Activated naive CD4-positive, alpha-beta T cell treated with anti-CD3 and anti-CD28 coated beads, Interleukin-2, amount 10 ng/mL, durations not matched to agents 7 days and 5 days (primary cell): ENCODE measurements around the gene CORO2B.

Experiments
- CTCF ChIA-PET: fragments of 350-600 bp; sonication (Branson Sonifier 250); formaldehyde crosslinking; loops from one replicate; lab custom pipeline; 2021; ENCODE audit warnings: antibody characterized with exemption; lab: Charles Lee
- DNase-seq: peaks from one replicate; pipeline ENCODE4 v3.0.0-alpha.2; 2020
- H3K27ac Mint-ChIP-seq: one replicate; pipeline ENCODE4 v1.8.0; 2021; ENCODE audit warnings: mild to moderate bottlenecking, moderate library complexity, mixed read lengths
- H3K27me3 Mint-ChIP-seq: one replicate; pipeline ENCODE4 v1.8.0; 2021; ENCODE audit warnings: mild to moderate bottlenecking, mixed read lengths
- H3K36me3 Mint-ChIP-seq: one replicate; pipeline ENCODE4 v1.8.0; 2021; ENCODE audit warnings: mixed read lengths
- H3K4me1 Mint-ChIP-seq: one replicate; pipeline ENCODE4 v1.8.0; 2021; ENCODE audit warnings: mixed read lengths
- H3K4me3 Mint-ChIP-seq: one replicate; pipeline ENCODE4 v1.8.0; 2021; ENCODE audit warnings: mild to moderate bottlenecking, moderate library complexity, mixed read lengths
- H3K9me3 Mint-ChIP-seq: one replicate; pipeline ENCODE4 v1.8.0; 2021; ENCODE audit warnings: mixed read lengths

CORO2B gene

DNA sequence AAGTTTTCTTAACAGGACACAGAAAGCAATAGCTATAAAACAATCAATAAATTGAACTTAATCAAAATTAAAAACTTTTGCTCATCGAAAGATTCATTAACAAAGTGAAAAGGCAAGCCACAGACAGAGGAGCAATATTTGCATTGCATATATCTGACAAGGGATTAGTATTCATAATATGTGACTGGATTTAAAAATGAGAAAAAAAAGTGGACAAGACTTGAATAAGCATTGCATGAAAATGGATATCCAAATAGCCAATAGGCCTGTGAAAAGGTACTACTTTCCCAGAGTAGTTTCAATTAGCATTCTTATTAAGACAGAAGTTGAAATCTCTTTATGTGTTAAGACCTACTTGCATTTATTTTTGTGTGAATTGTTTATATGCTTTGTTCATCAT lies 84.7 kb downstream of the CORO2B start:
- DNase-seq: no peak
- no peaks in the 10 kb centered on the region for H3K9me3 Mint-ChIP-seq
- no peaks in the 10 kb centered on the region for H3K4me1 Mint-ChIP-seq
- H3K27me3 Mint-ChIP-seq: peaks cover 20% of the 10 kb centered on the region
- no peak overlapping the region for H3K4me3 Mint-ChIP-seq
- no peaks in the 10 kb centered on the region for H3K36me3 Mint-ChIP-seq
- no peak overlapping the region for H3K27ac Mint-ChIP-seq
- CTCF ChIA-PET: interaction anchor here (0.9 to 3.6 kb wide), 2 partner anchors 10 to 11 kb away, joined by 3 to 15 read pairs; no protein-coding TSS in a partner anchor

DNA sequence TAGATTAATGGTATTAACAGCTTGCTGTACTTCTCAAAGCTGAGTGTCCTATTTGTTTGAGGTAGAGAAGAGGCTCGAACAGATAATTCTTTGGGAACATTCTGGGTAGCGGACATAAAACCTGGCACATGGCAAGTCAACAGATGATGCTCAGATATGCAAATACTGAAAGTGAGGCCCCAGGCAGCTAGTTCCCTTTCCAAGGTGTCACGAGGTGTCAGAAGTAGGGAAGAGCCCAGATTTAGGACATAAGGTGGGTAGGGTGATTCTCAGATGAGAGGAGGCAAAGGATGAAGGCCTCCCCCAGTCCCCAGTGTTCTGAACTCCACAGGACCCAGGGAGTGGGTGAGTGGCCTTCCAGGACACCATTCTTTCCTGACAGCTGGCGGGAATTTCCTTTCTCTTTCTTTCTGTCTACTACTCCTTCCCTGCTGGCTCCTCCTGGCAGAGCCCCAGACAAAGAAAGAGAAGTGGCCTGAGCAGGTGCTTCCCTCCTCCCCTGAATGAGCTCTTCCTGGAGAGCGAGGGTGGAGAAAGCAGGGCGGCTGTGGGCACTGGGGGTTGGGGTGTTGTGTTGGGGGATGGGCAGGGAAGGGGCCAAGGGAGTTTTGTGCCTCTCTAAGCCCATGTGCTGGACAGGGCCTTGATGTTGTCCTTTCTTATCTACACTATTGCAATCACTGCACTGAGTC lies 87.5 kb downstream of the CORO2B start:
- H3K36me3 Mint-ChIP-seq: no peaks in the 10 kb centered on the region
- H3K27me3 Mint-ChIP-seq: peaks cover 24% of the 10 kb centered on the region
- no peak overlapping the region for H3K27ac Mint-ChIP-seq
- H3K4me3 Mint-ChIP-seq: no peak overlapping the region
- DNase-seq: no peak
- CTCF ChIA-PET: interaction anchor here (1.2 kb wide), 2 partner anchors 8 to 16 kb away, joined by 3 to 5 read pairs; no protein-coding TSS in a partner anchor
- no peaks in the 10 kb centered on the region for H3K9me3 Mint-ChIP-seq
- no peaks in the 10 kb centered on the region for H3K4me1 Mint-ChIP-seq

DNA sequence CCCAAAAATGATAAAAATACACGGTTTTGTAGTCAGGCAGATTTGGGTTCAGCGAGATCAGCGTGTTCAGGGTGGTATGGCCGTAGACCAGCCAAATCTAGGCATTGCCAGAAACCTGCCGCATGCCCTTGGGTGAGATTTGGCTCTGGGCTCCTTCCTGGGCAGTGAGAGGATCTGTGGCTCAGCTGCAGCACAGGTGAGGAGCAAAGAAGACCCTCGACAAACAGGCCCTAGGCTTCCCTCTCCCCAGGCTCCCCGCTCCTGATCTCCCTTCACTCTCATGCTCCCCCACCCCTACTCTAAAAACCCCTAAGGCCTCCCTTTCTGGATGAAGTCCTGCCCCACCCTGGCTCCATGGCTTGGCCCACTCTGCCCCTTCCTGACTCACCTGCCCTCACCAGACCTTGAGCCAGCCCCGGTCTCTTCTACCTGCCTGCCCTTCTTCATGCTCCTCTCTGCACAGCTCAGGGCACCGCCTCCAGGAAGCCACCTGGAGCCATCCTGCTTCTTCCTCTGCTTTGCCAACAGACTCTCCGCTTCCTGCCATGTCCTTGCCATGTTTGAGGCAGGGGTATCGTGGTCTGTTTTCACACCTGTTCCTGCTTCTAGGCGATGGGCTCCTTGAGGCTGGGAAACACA lies 88.1 kb downstream of the CORO2B start:
- Mint-ChIP-seq H3K4me3 (no peak overlapping the region), H3K27me3 (peaks cover 24% of the 10 kb centered on the region)
- CTCF ChIA-PET: interaction anchor here (1.2 kb wide), 1 partner anchor 12 kb away, joined by 3 read pairs; no protein-coding TSS in a partner anchor

DNA sequence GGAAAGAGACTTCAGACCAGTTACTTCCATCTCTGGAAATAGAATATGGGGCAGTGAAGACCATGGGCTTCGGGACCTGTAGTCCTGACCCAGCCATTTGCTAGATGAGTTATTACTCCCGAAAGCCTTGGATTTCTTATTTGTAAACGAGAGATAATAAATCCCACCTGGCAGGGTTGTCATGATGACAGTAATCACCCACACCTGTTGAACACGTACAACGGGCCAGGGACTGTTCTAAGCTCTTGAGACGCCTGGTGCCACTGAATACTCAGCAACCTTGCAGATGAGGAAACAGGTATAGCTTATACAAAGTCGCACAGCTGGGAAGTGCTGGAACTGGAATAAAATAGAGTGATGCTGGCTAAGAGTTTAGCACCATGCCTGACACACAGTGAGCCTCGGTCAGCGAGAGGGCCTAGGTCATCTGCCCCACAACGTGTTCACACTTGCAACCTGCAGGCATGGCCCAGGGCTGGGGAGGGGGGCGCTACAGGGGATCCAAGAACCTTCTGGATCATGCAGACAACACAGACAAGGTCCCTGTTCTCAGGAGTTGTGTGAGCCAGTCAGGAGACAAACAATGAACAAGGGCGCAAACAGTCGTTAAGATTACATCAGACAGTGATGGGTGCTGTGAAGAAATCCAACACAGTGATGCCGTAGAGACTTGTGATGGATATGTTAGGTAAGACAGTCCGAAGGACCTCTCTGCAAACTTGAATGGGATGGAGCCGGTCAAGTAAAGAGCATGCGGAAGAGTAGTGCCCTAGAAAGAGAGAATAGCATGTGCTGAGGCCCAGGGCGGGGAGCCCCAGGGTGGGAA lies 89.2 kb downstream of the CORO2B start:
- CTCF ChIA-PET: interaction anchor here (1.2 kb wide), 1 partner anchor 13 kb away, joined by 3 read pairs; no protein-coding TSS in a partner anchor
- no peaks in the 10 kb centered on the region for H3K36me3 Mint-ChIP-seq
- no peak overlapping the region for H3K27ac Mint-ChIP-seq
- H3K4me3 Mint-ChIP-seq: no peak overlapping the region
- no peaks in the 10 kb centered on the region for H3K4me1 Mint-ChIP-seq
- no peak for DNase-seq
- peaks cover 32% of the 10 kb centered on the region for H3K27me3 Mint-ChIP-seq
- H3K9me3 Mint-ChIP-seq: no peaks in the 10 kb centered on the region

More for the DNA sequence above, 88.1 kb downstream of the CORO2B start:
- no peak overlapping the region for H3K27ac Mint-ChIP-seq
- no peak for DNase-seq
- H3K9me3 Mint-ChIP-seq: no peaks in the 10 kb centered on the region
- H3K36me3 Mint-ChIP-seq: no peaks in the 10 kb centered on the region
- no peaks in the 10 kb centered on the region for H3K4me1 Mint-ChIP-seq

DNA sequence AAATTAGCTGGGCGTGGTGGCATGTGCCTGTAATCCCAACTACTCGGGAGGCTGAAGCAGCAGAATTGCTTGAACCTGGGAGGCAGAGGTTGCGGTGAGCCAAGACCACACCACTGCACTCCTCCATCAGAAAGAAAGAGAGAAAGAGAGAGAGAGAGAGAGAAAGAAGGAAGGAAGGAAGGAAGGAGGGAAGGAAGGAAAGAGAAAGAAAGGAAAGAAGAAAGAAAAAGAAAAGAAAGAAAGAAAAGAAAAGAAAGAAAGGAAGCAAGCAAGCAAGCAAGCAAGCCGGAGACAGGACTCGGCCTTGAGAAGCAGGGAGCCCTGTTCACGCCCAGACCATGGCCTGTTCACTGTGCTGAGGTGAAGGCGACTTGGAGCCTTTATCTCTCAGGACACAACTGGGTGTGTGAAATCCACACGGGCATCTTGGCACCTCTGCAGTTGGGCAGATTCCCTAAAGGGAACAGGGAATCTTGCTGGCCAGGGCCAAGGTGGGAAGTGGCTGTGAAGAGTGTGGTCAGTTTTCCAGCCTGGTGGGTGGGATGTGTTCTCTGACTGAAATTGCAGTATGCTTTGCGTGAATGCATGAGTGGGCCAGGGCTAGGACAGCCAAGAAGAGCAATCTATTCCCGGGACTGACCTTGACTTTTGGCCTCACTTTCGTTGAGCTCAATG lies 90.3 kb downstream of the CORO2B start:
- Mint-ChIP-seq H3K27me3 (peaks cover 36% of the 10 kb centered on the region), H3K4me3 (no peak overlapping the region), H3K27ac (peak overlapping the region; percentile 5), H3K36me3 (no peaks in the 10 kb centered on the region), H3K9me3 (no peaks in the 10 kb centered on the region), H3K4me1 (no peaks in the 10 kb centered on the region)
- no peak for DNase-seq
- CTCF ChIA-PET: interaction anchor here (2.8 kb wide), 1 partner anchor 109 kb away, joined by 13 read pairs; no protein-coding TSS in a partner anchor

DNA sequence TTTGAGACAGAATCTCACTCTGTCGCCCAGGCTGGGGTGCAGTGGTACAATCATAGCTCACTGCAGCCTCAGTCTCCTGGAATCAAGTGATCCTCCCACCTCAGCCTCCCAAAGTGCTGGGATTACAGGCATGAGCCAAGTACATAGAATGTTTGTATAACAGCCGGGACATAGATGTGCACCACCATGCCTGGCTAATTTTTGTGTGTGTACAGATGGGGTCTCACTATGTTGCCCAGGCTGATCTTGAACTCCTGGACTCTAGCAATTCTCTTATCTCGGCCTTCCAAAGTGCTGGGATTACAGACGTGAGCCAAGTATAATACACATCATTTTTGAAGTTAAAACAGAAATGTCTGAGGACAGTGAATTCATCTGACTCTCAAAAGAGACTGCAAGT lies 93.5 kb downstream of the CORO2B start:
- no peak overlapping the region for H3K27ac Mint-ChIP-seq
- CTCF ChIA-PET: interaction anchor here (1.1 to 9.0 kb wide), 3 partner anchors 109 to 419 kb away, joined by 3 to 136 read pairs (median 11); no protein-coding TSS in a partner anchor
- H3K9me3 Mint-ChIP-seq: no peaks in the 10 kb centered on the region
- peaks cover 31% of the 10 kb centered on the region for H3K27me3 Mint-ChIP-seq
- H3K4me3 Mint-ChIP-seq: no peak overlapping the region
- H3K4me1 Mint-ChIP-seq: no peaks in the 10 kb centered on the region
- no peaks in the 10 kb centered on the region for H3K36me3 Mint-ChIP-seq
- DNase-seq: no peak

DNA sequence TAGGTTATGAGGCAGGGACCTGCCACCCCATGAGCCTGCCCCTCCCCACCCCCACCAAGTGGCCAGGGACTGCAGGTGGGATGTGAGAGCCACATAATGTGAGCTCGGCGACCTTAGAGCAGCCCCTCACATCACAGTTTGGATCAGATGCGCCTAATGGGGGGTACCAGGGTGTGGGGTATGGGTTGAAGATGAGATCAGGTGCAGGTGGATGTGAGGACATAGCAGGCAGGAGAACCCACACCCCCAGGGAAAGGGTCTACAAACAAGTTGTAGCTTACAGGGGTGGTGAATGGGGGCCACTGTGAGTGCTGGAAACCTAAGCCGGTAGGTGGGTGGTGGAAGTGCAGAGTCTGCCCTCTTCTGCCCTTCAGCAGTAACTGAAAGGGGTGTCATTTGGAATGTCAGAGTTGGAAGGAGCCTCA lies 94.0 kb downstream of the CORO2B start:
- no peaks in the 10 kb centered on the region for H3K36me3 Mint-ChIP-seq
- H3K4me1 Mint-ChIP-seq: no peaks in the 10 kb centered on the region
- no peak overlapping the region for H3K4me3 Mint-ChIP-seq
- no peak for DNase-seq
- CTCF ChIA-PET: interaction anchor here (1.7 to 9.0 kb wide), 5 partner anchors 31 to 420 kb away, joined by 4 to 136 read pairs (median 19); no protein-coding TSS in a partner anchor
- peaks cover 27% of the 10 kb centered on the region for H3K27me3 Mint-ChIP-seq
- H3K9me3 Mint-ChIP-seq: no peaks in the 10 kb centered on the region
- H3K27ac Mint-ChIP-seq: no peak overlapping the region

DNA sequence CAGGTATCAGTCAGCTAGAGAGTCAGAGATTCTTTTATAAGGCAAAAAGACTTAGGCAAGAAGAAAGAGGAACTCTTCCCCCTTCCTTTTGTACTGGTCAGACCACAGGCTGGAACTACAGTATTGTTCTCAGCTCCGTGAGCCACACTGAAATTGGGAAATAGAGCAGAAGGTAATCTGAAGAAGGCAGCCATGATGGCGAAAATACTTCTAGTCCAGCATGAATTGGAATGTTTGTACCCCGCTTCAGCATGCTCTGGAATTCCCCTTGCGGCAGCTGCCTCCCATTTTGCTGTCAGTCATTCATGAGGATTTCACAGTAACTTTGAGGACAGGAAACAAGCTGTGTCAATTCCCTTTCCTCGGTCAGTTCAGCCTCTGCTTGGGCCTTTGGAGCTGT lies 96.2 kb downstream of the CORO2B start:
- Mint-ChIP-seq H3K4me1 (no peaks in the 10 kb centered on the region), H3K36me3 (no peaks in the 10 kb centered on the region), H3K4me3 (no peak overlapping the region), H3K9me3 (no peaks in the 10 kb centered on the region), H3K27ac (no peak overlapping the region), H3K27me3 (peaks cover 20% of the 10 kb centered on the region)
- DNase-seq: no peak
- CTCF ChIA-PET: interaction anchor here (0.7 to 9.0 kb wide), 16 partner anchors 9 to 368 kb away, joined by 3 to 136 read pairs (median 6); no protein-coding TSS in a partner anchor

DNA sequence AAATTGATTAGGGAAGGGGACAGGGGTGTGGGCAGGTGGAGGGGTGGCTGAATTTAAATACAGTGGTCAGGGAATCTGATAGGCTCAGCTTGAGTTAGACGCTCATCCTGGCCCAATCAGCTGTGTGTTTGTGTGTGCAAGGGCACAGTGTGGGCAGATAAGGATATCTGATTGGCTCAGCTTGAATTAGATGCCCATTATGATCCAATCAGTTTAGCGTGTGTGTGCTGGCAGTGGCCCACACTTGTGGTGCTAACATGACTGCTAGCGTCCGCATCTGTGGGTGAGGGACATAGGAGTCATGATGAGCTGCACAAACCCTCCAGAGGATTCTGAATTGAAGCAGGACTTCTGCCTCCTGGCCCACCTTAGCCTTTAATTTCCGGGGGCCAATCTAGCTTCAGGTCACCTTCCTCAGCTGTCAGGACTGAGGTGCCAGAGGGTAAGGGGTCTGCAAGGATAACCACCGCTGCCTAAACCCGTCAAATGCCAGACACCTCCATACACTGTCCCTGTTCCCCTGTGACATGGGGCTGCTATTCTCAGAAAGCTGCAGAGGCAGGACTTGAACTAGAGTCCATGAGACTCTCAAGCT lies 97.3 kb downstream of the CORO2B start:
- DNase-seq: no peak
- CTCF ChIA-PET: interaction anchor here (1.2 to 9.0 kb wide), 7 partner anchors 15 to 370 kb away, joined by 3 to 136 read pairs (median 5); no protein-coding TSS in a partner anchor
- H3K4me1 Mint-ChIP-seq: no peaks in the 10 kb centered on the region
- peaks cover 20% of the 10 kb centered on the region for H3K27me3 Mint-ChIP-seq
- no peak overlapping the region for H3K27ac Mint-ChIP-seq
- H3K4me3 Mint-ChIP-seq: no peak overlapping the region
- H3K36me3 Mint-ChIP-seq: no peaks in the 10 kb centered on the region
- no peaks in the 10 kb centered on the region for H3K9me3 Mint-ChIP-seq

DNA sequence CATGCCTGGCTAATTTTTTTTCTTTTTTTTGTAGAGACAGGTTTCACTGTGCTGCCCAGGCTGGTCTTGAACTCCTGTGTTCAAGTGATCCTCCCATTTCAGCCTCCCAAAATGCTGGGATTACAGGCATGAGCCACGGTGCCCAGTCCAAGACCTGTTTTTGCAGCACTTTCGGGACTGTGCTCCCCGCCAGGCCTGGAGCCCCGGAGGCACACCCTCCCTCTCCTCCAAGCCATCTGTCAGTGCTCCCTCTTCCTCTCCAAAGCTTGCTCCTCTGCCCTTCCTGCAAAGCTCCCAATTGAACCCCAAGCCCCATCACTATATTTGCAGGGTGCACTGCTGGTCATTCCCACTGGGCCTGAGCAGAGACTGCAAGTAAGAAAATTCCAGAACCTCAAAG lies 98.1 kb downstream of the CORO2B start:
- no peak overlapping the region for H3K27ac Mint-ChIP-seq
- CTCF ChIA-PET: interaction anchor here (1.0 to 9.0 kb wide), 4 partner anchors 125 to 424 kb away, joined by 3 to 136 read pairs (median 4); no protein-coding TSS in a partner anchor
- no peaks in the 10 kb centered on the region for H3K4me1 Mint-ChIP-seq
- DNase-seq: no peak
- no peaks in the 10 kb centered on the region for H3K36me3 Mint-ChIP-seq
- peaks cover 20% of the 10 kb centered on the region for H3K27me3 Mint-ChIP-seq
- H3K4me3 Mint-ChIP-seq: no peak overlapping the region
- H3K9me3 Mint-ChIP-seq: no peaks in the 10 kb centered on the region

DNA sequence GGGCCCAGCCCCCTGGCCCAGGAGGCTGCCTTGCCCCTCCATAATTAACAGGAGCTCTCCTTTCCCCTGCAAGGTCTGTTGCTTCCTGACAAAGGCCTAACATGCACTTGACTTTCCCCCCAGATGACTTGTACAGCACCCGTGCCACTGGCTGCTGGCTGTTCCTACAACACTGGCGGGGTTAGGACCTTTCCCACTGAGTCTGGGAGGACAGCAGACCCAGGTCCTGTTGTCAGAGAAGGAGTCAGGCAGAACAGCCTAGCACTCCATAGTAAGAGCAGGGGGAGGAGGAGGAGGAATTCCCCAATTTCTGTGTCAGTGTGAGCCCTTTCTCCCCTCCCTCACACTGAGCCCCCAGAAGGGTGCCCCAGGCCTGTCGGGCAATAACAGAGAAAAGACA lies 99.2 kb downstream of the CORO2B start:
- Mint-ChIP-seq H3K4me1 (no peaks in the 10 kb centered on the region), H3K9me3 (no peaks in the 10 kb centered on the region), H3K27me3 (peaks cover 13% of the 10 kb centered on the region), H3K36me3 (no peaks in the 10 kb centered on the region), H3K4me3 (no peak overlapping the region), H3K27ac (no peak overlapping the region)
- CTCF ChIA-PET: interaction anchor here (0.7 to 9.0 kb wide), 2 partner anchors 8 to 126 kb away, joined by 3 to 136 read pairs; no protein-coding TSS in a partner anchor
- no peak for DNase-seq

DNA sequence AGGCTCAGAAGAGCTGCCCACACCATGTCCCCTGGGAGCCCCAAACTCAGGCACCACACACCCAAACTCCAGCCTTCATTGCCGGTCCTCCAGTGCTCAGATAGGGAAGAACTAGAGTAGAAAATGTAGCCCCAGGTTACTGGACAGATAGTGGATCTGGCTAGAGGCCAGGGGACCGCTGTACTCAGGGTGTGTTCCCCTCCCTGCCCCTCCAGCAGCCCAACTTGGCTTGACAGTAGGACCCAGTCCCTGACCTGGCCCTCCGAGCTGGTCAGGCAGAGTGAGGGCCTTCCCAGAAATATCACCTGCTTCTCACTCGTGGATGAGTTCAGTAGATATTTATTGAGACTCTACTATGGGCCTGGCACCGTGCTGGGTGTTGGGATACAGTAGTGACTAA lies 100.0 kb downstream of the CORO2B start:
- Mint-ChIP-seq H3K36me3 (no peaks in the 10 kb centered on the region), H3K4me3 (no peak overlapping the region), H3K27me3 (peaks cover 11% of the 10 kb centered on the region), H3K4me1 (no peaks in the 10 kb centered on the region), H3K27ac (no peak overlapping the region), H3K9me3 (no peaks in the 10 kb centered on the region)
- CTCF ChIA-PET: interaction anchor here (9.0 kb wide), 1 partner anchor 127 kb away, joined by 136 read pairs; no protein-coding TSS in a partner anchor
- no peak for DNase-seq

DNA sequence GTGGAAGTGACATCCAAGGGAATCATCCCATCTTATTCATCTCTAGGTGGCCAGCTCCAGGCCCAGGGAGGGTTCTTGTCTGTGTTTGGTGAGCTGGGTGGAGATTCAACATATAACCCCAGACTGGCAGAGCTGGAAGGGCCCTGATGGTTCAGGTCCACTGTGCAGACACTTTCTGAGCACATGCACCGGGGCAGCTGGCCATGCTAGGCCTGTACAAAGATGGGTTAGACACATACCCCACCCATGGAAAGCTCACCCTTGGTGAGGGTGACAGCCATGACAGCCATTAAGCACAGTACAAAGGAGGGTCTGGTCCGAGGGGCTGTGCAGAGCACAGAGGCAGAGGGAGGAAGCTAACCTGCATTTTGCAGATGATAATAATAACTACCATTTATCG lies 100.4 kb downstream of the CORO2B start:
- Mint-ChIP-seq H3K4me3 (no peak overlapping the region), H3K36me3 (no peaks in the 10 kb centered on the region), H3K4me1 (no peaks in the 10 kb centered on the region), H3K27me3 (peaks cover 7% of the 10 kb centered on the region), H3K27ac (no peak overlapping the region), H3K9me3 (no peaks in the 10 kb centered on the region)
- no peak for DNase-seq
- CTCF ChIA-PET: interaction anchor here (1.3 kb wide), 1 partner anchor 28 kb away, joined by 3 read pairs; no protein-coding TSS in a partner anchor
